Fibroblast of lung (primary cell): Measurements from ENCODE around the gene RBM33. TPM values are rescaled to one million over a fixed set of nuclear protein-coding genes. Genes with fewer than 3 reads are reported as not detected.

ENCODE experiments used
- DNase-seq, 2 donors: peaks; one replicate each; pipeline versions ENCODE4 v3.0.0 to v3.0.0-alpha.2; 2010; ENCODE audit warnings: low read depth in 2 of 2
- H2AFZ ChIP-seq: 2 replicates; pipeline ENCODE4 v1.5.1; 2012; ENCODE audit warnings: low read length, control low read depth, inconsistent platforms
- H3K27ac ChIP-seq: 2 replicates; pipeline ENCODE4 v1.5.1; 2011; ENCODE audit warnings: low read length, control low read depth; ENCODE audit not compliant: insufficient read depth
- H3K27me3 ChIP-seq: 2 replicates; pipeline ENCODE4 v1.5.1; 2011; ENCODE audit warnings: mild to moderate bottlenecking, low read length; ENCODE audit not compliant: control insufficient read depth, insufficient read depth
- H3K36me3 ChIP-seq: 2 replicates; pipeline ENCODE4 v1.5.1; 2011; ENCODE audit warnings: low read length; ENCODE audit not compliant: control insufficient read depth, insufficient read depth
- H3K4me1 ChIP-seq: 2 replicates; pipeline ENCODE4 v1.5.1; 2011; ENCODE audit warnings: low read length; ENCODE audit not compliant: control insufficient read depth, insufficient read depth; ENCODE audit errors: extremely low read depth
- H3K4me2 ChIP-seq: 2 replicates; pipeline ENCODE4 v1.5.1; 2011; ENCODE audit warnings: low read length, control low read depth; ENCODE audit not compliant: insufficient read depth; ENCODE audit errors: extremely low read depth
- H3K4me3 ChIP-seq, 4 experiments: fragments of 200-600 bp in 1 of 4; sonication (generic) in 1 of 4; replicated peaks in 1 of 4; 2 replicates each; pipeline ENCODE4 v1.5.1; 2011 to 2016; ENCODE audit warnings: low read length in 4 of 4, low read depth in 3 of 4, mild to moderate bottlenecking in 3 of 4, control low read depth in 2 of 4, inconsistent platforms in 1 of 4, mixed read lengths in 1 of 4; ENCODE audit not compliant: insufficient read depth in 1 of 4; ENCODE audit errors: control extremely low read depth in 1 of 4
- H3K79me2 ChIP-seq: 2 replicates; pipeline ENCODE4 v1.5.1; 2012; ENCODE audit warnings: mild to moderate bottlenecking, low read length, inconsistent platforms; ENCODE audit not compliant: control insufficient read depth, insufficient read depth
- H3K9ac ChIP-seq: 2 replicates; pipeline ENCODE4 v1.5.1; 2011; ENCODE audit warnings: mild to moderate bottlenecking, low read length, control low read depth; ENCODE audit not compliant: insufficient read depth
- H3K9me3 ChIP-seq: 2 replicates; pipeline ENCODE4 v1.5.1; 2012; ENCODE audit warnings: low read depth, low read length; ENCODE audit not compliant: control insufficient read depth, insufficient read depth
- H4K20me1 ChIP-seq: 2 replicates; pipeline ENCODE4 v1.5.1; 2011; ENCODE audit warnings: low read length; ENCODE audit not compliant: control insufficient read depth, insufficient read depth; ENCODE audit errors: extremely low read depth
- EZH2 ChIP-seq: IDR thresholded peaks from 2 replicates; pipeline ENCODE4 v1.5.1; 2012; ENCODE audit warnings: low read length, control low read depth, mild to moderate bottlenecking; ENCODE audit errors: missing control alignments
- polyA plus RNA-seq, 2 donors: library from polyadenylated mRNA; depleted of rRNA in 1 of 2; stranded (reverse) in 1 of 2; unstranded in 1 of 2; fragments of >200 nt; gene quantifications; 2 replicates each; pipeline ENCODE4 v1.2.1, GENCODE V29; 2011 to 2012; ENCODE audit warnings: missing spikeins in 1 of 2
- total RNA-seq: library from RNA; depleted of rRNA; stranded (reverse); fragments of >200 nt; gene quantifications from 2 replicates; pipeline ENCODE4 v1.2.1, GENCODE V29; 2014
- TF ChIP-seq, protein P1 (sequence below), 2 donors: IDR thresholded peaks in 1 of 2; conservative IDR thresholded peaks in 1 of 2; 1 replicate in 1 of 2; 2 replicates in 1 of 2; pipeline ENCODE4 v1.5.1; 2011 to 2012; ENCODE audit warnings: low read length in 2 of 2, control low read depth in 1 of 2, inconsistent platforms in 1 of 2, low read depth in 1 of 2, mild to moderate bottlenecking in 1 of 2

Gene RBM33
- total and polyA plus RNA-seq, 2 donors (not counting 1 experiment from before 2014, with no cell fraction given): 6.9 to 33.2 TPM

DNA sequence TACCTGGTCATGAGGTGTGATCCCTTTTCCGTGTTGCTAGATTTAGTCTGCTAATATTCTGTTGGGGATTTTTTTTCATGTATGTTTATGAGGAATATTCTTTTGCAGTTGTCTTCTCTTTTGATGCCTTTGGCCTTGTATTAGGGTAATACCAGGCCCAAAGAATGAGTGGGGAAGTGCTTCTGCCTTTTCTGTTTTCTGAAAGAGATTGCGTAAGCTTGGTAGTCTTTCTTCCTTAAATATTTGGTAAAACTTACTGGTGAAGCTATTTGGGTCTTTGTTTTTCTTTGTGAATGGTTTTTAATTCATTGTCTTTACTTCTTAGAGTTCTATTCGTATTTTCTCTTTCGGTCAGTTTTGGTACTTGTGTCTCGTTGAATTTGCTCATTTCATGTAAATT lies 116.7 kb downstream of the RBM33 start:
- Histone ChIP-seq H3K79me2 (peaks cover 26% of the 10 kb centered on the region), H4K20me1 (no peaks in the 10 kb centered on the region)
- TF ChIP-seq, protein P1, sequence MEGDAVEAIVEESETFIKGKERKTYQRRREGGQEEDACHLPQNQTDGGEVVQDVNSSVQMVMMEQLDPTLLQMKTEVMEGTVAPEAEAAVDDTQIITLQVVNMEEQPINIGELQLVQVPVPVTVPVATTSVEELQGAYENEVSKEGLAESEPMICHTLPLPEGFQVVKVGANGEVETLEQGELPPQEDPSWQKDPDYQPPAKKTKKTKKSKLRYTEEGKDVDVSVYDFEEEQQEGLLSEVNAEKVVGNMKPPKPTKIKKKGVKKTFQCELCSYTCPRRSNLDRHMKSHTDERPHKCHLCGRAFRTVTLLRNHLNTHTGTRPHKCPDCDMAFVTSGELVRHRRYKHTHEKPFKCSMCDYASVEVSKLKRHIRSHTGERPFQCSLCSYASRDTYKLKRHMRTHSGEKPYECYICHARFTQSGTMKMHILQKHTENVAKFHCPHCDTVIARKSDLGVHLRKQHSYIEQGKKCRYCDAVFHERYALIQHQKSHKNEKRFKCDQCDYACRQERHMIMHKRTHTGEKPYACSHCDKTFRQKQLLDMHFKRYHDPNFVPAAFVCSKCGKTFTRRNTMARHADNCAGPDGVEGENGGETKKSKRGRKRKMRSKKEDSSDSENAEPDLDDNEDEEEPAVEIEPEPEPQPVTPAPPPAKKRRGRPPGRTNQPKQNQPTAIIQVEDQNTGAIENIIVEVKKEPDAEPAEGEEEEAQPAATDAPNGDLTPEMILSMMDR (conservative IDR thresholded peaks at IDR 0.05 in 1 of 2, IDR thresholded peaks at IDR 0.05 in 1 of 2; ENCODE audit: low read depth in 1 of 2, low read length in 2 of 2): no peak
- no peak for TF ChIP-seq EZH2

DNA sequence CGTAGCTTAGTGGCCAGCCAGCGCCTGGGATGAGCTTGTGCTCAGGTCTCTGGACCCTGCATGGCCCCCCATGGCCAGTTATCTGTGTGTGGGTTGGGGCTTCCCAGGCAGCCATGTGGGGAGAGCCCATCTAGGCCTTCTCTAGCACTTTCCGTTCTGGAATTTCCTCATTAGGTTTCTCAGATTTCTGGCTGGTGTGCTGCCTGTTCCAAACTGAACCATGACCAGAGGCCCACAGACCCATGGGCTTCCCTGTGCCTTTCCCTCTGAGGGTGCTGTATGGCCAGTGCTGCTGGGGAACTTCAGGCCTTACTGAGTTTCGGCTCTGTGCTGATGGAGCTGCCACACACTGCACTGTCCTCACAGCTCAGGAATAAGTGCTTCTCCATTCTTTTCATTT lies 117.6 kb downstream of the RBM33 start:
- no peak overlapping the region for H2AFZ ChIP-seq
- peaks cover 20% of the 10 kb centered on the region for H3K79me2 ChIP-seq
- no peak overlapping the region for H3K9ac ChIP-seq
- H3K27me3 ChIP-seq: no peaks in the 10 kb centered on the region
- no peak for DNase-seq
- H3K27ac ChIP-seq: no peak overlapping the region
- peaks cover 3% of the 10 kb centered on the region for H3K36me3 ChIP-seq
- H3K4me1 ChIP-seq: no peaks in the 10 kb centered on the region
- H3K4me2 ChIP-seq: no peak overlapping the region
- TF ChIP-seq, protein P1 (conservative IDR thresholded peaks at IDR 0.05 in 1 of 2, IDR thresholded peaks at IDR 0.05 in 1 of 2; ENCODE audit: low read depth in 1 of 2, low read length in 2 of 2): no peak
- TF ChIP-seq EZH2: no peak
- H4K20me1 ChIP-seq: no peaks in the 10 kb centered on the region
- no peaks in the 10 kb centered on the region for H3K9me3 ChIP-seq
- H3K4me3 ChIP-seq: no peak overlapping the region

More for the DNA sequence above, 116.7 kb downstream of the RBM33 start:
- Histone ChIP-seq H3K9me3 (no peaks in the 10 kb centered on the region), H3K4me2 (no peak overlapping the region), H3K9ac (no peak overlapping the region), H3K36me3 (peaks cover 1% of the 10 kb centered on the region), H3K4me3 (no peak overlapping the region), H3K27me3 (no peaks in the 10 kb centered on the region), H3K27ac (no peak overlapping the region), H2AFZ (no peak overlapping the region), H3K4me1 (no peaks in the 10 kb centered on the region)
- DNase-seq: no peak

DNA sequence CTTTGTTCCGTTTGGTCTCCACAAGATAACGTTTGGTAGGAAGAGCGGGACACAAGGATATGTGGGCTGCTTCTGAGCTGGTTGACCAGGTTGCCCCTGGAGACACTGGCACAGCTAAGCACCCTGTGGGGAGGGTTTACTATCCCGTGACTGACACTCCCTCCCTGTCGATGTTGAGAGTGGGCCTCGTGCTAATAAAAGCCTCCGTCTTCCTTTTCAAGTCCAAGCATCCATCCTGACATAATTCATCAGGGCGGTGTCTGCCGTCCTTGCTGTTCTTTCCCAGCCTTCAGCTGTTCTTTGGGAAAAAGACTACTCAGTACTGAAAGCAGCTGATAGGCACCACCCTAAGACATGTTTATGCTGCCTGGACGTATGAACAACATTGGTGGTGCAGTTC lies 118.2 kb downstream of the RBM33 start:
- Histone ChIP-seq H3K4me2 (no peak overlapping the region), H3K27me3 (no peaks in the 10 kb centered on the region), H2AFZ (no peak overlapping the region), H4K20me1 (no peaks in the 10 kb centered on the region), H3K9me3 (no peaks in the 10 kb centered on the region), H3K27ac (no peak overlapping the region), H3K79me2 (peaks cover 19% of the 10 kb centered on the region), H3K4me1 (no peaks in the 10 kb centered on the region), H3K4me3 (no peak overlapping the region), H3K9ac (no peak overlapping the region), H3K36me3 (peaks cover 3% of the 10 kb centered on the region)
- DNase-seq: no peak
- TF ChIP-seq, protein P1 (conservative IDR thresholded peaks at IDR 0.05 in 1 of 2, IDR thresholded peaks at IDR 0.05 in 1 of 2; ENCODE audit: low read depth in 1 of 2, low read length in 2 of 2): no peak
- no peak for TF ChIP-seq EZH2
